Ramos (cell line): ENCODE results near the gene PLXNA2.

Source experiments
- in situ Hi-C: fragments of 300-500 bp; cut with MboI; formaldehyde crosslinking; loops from one replicate; pipeline ENCODE4 v1.14.3; 2022; ENCODE audit warnings: low sequenced_read_pairs; ENCODE audit not compliant: unreplicated experiment

The PLXNA2 gene

DNA sequence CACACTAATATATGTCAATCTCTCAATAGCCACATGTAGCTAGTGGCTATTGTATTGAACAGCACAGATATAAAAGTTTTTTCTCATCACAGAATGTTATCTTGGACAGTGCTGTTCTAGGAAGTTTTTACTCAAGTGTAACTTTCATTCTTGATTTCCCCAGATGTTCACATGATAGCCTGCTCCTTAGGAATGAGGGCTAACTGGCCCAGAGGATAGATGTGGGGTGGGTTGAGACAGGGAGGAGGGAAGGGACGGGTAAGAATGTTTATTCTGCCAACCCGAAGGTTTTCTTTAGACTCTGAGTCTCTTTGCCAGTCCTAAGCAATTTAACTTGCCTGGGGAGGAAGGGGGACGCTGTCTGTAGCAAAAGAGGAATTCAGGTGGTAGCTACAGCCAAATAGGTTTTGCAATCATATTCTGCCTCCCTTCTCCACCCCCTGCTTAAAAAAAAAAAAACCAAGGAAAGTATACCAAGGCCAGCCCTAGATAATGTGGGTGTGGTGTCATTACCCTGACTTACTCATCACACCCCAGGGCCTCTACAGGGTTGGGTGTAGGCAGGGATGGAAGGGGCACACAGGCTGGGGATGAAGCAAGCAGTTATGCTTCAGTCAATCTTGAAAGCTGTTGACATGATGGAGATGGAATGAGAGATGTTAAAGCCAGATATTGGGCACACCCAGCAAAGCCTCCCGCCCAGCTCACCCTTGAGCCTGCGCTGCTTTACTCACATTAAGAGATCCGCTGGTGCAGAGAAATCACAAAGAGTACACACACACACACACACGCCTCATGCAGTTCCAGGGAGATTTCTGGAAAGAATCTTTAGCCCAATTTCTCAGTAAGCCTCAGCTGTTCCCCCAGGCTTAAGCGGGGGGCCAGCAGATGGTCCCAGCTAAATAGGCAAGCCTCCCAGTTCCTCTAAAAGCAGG is 59.9 kb downstream of the PLXNA2 start:
- in situ Hi-C loops, result no loop called here

DNA sequence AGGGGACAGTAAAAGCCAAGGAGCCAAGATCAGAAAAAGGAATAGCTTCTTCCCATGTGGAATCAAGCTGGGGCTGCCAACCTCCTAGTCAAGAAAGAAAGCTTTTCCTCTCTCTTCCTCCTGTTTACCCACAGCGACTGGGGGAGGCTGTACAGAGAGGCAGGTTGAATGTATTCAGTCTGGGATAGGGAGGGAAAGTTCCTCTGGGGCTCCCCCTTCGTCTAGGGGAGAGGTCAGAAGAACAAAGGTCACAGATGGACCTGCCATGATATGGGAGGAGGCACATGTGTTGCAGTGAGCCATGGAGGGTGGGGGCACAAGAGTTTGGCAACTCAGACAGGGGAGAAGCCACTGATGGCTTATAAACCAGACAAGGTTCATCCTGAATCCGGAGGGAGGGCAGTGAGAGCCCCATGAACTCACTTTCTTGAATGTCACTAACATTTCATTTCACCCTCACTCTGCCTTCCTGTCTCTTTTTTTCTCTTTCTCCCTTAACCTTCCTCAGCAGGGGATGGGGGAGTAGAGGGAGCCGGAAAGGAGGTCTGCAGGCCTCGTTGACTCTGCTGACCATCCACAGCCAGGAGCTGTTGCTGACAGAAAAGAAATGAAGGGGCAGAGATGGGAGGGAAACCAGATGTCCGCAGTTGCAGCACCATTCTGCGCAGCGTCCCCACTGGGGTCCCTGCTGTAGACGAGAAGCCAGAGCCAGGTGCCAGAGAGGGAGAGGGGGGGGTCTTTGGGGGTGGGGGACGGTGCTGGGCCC is 61.1 kb downstream of the PLXNA2 start:
- in situ Hi-C loops, result no loop called here

DNA sequence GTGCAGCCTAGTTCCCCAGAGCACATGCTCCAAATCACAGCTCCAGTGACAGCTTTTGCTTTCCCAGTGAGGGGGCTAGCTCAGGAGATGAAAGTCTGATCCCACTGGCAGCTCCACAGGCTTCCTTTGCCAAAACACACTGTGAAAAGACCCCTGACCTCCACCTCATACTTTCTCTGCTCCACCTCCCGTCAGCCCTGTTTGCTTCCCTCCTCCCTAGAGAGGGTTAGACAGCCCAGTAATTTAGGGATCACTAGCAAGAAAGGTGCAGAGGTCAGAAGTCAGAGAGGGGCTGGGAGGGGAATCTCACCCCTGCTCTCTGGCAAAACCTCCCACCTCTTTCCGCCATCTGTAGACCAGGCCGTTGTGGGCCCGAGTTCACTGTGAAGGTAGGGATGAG is 62.8 kb downstream of the PLXNA2 start:
- in situ Hi-C loops, result no loop called here

DNA sequence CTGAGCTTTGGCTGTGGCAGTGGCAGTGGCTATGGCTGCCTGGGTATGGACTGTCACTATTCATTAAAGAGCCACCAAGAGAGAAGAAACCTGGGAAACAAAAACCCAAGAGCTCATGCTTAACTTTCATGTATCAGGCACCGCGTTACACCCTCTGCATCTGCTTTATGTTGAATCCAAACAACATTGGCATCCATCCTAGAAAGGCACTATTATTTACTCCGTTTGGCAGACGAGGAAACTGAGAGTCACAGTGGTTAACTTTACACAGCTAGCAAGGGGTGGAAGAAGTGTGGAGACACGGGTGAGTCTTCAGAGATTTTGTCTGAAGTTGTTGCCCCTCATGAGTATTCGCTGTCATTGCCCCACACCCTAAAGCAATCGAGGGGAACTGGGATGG is 63.8 kb downstream of the PLXNA2 start:
- in situ Hi-C loops, result no loop called here

DNA sequence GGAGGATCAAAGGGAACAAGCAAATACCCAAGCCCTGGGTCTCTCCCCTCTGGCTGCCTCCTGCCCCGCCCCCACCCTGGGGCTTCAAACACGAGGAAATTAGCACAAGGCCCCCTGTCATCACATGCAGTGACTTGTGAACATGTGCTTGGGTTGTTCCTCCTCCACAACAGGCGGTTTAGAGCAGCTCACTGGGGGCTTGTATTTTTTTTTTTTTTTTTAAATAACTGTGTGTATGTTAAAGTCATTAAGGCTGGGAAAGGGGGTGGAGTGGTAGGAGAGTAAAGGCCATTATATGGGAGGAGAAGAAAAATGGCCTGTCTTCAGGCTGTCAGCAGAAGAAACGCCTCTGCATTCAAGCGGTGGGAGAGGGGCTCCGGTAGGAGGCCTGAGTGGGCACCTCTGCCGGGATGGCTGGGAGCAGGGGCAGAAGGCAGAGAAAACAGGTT is 64.2 kb downstream of the PLXNA2 start:
- in situ Hi-C loops, result no loop called here

DNA sequence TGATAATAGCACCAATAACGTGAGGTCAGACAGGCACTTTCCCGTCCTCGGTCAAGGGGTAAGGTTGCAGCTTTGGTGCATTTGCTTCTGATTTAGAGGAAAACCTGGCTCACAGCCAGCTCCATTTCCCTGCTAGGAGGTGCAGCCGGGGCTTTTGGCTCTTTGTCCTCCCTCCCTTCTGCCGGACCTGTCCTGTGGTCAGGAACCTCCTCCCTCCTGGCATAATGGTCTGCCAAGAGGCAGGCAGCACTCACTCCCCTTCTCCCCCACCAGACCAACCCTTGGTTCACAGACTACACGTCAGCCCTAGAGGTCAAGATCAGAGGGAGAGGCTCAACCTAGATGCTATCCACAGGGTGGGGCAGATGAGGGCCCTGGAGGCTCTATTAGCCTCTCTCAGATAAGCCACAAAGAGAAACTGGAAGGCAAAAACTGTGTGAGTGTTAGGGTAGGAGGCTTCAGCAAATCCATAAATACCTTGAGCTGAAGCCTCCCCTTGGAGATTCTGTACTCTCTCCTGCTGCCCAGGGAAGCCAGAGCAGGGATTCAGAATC is 64.8 kb downstream of the PLXNA2 start:
- in situ Hi-C loops, result no loop called here

DNA sequence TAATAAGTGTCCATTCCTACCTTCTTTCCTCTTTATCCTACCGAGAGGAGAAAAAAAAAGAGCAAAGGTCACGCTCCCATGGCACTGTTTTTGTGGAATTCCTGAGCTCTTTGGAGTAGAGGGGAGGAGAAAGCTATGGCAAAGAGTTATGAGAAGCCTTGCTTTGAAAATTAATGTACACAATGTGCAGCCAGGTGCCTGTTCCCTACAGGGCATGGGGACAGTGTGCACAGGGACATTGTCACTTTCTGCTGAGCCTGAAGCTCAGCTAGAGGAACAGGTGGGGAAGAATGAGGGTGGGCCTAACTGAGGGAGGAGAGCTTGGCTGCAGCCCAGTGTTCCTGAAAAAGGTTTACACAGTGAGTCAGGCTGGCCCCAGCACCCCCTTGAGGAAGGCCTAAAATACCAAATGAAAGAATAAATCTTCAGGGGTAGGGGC is 66.1 kb downstream of the PLXNA2 start:
- in situ Hi-C loops, result no loop called here

DNA sequence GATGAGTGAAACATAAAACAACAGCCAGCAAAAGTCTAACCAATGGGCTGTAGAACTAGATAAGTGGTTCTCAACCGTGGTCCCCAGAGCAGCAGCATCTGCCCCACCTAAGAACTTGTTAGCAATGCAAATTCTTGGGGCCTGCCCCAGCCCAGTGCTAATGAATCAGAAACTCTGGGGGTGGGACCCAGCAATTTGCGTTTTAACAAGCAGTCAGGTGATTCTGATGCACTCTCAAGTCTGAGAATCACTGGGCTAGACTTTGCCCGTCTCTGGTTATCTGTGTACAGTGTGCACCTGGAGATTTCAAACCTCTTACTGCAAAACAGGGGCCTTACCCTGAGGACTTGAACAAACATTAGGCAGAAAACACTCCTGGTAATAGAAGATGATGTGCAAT is 66.5 kb downstream of the PLXNA2 start:
- in situ Hi-C loops, result no loop called here

DNA sequence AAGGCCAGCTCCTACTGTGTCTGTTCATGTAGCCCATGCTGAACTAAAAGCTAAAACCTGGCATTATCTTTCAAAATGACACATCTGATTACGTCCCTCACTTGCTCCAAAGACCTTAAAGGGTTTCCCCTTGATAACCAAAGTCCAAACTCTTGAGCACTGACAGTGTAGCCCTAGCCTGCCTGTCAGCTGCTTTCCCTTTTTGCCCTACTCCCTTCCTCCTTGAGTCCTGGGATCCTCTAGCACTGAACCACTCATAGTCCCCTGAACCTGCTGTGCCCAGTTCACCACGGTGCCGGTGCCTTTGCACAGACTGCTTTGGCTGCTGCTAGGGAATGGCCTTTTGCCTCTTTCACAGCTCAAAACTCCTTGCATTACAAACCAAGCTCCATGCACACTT is 67.5 kb downstream of the PLXNA2 start:
- in situ Hi-C loops, result no loop called here

DNA sequence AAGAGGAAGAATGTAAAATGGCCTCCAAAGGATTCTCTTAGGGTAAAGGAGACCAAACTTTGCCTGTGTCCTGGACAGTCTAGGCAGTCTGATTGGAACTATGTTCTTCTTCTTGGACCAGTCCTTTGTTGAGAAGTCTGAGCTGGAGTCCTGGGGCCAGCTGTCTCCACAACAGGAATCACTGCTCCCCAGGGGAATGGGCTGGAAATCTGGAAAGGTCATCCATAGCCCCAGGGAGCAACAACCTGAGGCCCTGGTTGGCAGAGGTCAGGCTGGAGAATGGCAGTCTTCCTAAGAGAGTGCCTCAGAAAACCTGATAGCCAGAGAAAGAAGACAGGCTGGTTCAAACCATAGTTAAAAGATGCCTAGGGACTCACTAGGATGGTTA is 68.7 kb downstream of the PLXNA2 start:
- in situ Hi-C loops, result no loop called here

DNA sequence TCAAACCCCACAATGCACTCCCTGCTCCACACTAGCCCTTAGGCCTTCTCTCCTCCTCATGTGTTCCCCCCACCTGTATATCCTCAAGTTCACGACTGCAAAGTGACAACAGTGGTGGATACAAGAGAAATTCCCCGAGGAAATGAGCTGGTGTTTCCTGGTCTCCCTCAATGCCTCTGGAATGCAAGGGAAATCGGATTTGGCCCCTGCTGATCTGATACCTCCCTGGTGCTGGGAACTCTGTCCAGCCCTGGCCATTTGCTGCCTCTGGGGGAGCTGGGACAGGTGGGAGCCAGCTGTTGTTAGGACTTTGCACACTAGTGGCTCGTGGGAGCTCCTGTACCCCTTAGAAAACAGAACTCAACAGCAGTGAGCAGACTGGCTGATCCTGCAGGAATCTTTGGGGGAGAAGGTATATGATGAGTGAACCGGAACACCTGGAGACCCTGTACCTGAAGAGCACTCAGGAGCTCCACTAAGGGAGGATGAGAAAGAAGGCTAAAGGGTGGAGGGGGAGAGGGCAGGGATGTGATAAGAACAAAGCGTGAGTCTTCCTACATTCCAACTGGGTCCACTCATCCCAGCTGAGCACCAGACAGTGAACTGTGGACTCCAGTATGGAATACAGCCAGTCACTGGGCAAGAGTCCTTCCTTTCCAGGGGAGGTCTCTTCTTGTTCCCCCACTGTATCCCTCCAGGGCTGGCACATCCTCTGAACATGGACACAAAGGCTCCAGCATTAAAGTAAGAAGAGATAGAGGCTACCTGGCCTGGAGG is 69.3 kb downstream of the PLXNA2 start:
- in situ Hi-C loops, result no loop called here

DNA sequence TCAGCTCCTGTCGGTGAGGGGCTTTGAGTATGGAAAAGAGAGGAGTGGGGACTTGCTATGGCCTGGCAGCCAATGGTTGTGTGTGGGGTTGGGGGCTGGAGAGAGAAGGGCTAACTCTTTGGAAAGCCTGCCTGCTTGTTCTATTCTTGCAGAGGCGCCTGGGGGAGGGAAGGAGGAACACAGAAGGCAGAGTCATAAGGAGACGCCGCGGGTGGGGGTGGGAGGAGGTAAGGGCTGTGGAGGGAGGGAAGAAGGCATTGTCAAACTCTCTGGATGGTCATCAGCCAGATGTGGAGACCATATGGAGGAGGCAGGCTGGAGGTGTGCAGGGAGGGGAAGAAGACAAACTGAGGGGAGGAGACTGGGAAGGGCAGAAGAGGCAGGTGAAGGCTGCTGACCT is 70.0 kb downstream of the PLXNA2 start:
- in situ Hi-C loops, result no loop called here

DNA sequence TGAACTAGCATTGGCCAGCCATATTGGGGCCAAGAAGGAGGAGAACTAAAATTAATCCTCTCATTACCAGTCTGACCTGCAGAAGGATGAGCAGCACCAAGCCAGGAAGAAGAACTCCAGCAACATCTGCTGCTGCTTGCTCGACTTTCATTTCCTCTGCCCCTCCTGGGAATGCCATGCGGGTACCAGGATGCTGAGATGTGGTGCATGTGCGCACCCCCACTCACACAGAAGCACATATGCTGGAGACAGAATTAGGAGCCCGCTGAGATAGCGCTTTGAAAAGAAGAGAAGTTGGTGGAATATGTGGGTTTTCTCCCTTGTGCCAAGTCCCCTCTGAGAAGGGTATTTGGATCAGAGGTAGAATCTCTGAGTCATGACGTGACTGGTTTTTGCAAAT is 70.4 kb downstream of the PLXNA2 start:
- in situ Hi-C loops, result no loop called here

DNA sequence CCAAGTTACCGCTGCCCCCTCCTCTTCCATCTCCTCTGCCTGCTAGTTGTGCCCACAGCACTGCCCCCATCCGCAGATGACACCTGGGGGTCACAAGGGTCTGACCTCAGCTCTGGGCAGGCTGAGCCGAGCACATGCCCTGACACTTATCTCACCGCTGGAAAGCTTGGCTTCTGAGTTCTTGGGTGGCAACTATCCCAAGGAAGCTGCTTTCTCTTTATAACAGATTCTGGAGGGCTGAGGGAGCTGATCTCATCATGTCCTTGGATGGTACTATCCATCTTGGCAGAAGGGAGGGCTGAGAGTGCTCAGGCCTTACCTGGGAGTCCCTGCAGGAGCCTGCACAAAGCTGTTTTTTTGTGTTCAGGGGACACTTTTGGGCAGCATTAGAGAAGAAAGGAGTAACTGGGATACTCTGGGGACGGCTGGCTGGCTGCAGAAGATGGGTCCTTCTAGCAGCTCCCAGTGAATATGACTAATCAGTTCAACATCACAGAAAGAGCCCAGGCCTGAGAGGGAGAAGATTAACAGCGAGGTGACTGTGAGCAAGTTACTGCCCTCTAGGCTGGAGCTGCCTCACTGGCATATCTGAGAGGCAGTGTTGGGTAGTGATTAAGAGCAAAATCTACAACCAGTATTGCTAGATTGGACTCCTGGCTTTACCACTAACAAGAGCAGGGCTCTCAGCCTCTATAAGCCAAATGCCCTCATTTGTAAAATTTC is 71.6 kb downstream of the PLXNA2 start:
- in situ Hi-C loops, result no loop called here

DNA sequence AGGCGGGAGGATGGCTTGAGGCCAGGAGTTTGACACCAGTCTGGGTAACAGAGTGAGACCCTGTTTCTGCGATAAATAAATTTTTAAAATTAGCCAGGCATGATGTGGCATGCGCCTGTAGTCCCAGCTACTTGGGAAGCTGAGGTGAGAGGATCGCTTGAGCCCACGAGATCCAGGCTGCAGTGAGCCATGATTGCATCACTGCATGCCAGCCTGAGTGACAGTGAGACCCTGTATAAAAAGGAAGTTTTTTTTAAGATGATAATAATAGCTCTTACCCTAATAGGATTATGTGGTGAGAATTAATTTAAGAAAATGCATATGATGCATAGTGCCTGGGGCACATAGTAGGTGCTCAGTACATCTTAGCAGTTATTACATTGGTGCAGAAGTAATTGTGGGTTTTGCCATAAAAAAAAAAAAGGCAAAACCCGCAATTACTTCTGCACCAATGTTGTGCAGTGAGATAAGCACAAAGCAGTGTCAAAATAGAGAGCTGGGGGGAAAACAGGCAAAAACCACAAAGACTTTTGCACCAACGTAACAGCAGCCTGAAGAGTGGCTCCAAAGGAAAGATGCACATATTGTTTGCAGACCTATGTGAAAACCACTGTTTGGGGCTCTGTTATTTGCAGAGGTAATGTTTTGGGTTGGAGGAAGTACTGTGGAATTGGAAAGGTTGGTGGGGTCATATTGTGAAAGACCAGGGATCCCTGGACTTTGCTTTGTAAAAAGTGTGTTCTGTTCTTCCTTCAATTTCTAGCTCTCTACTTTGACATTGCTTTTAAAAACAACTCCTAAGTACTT is 72.4 kb downstream of the PLXNA2 start:
- in situ Hi-C loops, result no loop called here

DNA sequence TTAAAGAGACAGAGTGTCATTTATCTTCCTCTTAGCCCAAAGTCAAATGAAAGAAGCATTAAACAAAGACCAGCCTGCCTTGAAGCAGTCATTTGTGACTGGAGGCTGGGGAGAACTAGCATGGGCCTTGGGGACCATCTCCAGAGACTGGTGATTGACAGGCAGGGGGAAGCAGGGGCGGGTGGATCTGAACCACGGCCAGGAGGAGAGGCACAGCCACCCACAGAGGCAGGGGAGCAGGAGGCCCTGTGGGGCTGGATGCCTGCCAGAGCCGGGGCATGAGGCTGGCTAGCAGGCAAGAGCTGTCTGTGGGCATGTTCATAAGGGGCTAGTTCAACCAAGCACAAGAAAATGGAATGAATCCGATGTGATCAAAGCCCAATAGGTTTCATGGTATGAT is 73.9 kb downstream of the PLXNA2 start:
- in situ Hi-C loops, result no loop called here

DNA sequence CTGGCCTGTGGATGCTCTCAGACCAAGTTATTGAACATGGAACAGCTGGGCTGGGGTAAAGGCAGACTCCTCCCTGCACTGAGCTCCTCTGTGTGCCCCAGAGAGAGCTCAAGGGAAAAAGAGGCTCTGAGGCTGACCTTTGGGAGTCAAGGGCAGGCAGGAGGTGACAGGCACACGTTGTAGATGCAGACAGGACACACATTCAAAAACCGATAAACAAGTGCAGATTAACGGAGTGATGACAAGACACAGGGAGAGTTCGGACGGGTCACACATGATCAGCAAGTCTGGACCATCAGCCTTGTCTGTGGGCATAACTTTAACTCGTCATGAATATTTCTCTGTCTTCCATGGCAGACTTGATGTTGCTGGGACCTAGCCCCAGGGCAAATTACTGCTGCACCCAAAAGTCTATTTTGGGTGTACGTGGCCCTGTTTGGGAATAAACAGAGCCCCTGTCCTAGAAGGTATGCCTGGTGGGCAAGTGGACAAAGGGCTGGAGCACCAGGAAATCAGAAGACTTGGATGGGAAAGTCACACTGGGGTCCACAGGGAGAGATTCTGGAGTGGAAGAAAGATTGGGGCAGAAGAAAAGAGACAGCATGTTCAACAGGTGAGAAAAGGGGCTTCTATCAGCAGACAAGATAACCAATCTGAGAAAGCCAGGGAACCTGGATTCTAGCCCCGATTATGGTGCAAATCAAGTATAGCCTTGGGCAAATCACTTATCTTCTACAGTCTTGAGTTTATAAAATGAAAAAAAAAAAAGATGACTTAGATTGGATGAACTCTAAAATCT is 74.9 kb downstream of the PLXNA2 start:
- in situ Hi-C loops, result no loop called here

DNA sequence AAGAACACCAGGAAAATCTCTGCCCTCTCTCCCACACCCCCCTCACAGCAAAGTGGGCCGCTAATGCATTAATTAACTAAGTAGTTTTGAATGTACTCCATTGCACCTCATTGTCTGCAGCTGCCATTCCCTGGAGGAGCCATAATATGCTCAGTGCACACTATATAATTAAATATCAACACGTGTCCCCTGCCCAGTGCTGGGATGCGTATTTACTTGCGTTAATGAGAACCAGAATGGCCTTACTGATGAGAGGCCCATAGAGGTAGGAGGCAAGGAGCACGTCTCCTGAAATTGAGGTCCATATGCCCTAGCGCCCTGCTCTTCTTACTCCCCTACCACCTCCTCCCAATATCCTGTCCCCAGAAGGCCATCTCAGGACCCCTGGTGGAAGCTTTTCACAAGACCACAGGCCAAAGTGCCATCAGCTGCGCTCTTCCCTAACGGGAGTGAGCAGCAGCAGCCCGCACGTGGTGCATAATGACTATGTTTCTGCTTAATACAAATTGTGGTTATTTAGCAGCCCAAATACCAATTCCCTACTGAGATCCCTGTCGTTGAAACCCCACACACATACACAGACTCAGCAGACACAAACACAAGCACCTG is 76.8 kb downstream of the PLXNA2 start:
- in situ Hi-C loops, result no loop called here
